Stimulated activated CD8-positive, alpha-beta memory T cell treated with anti-CD3 and anti-CD28 coated beads, Interleukin-12 subunit alpha, Interleukin-12 subunit beta, amount 100 ng/mL, for 24 hours (primary cell): Measurements from ENCODE around the gene KCNS1.
"Not testable (repeated sequence)": the region's sequence is repeated elsewhere in the genome, so short reads cannot be mapped to it uniquely, and the experiment has no call there.

Experiments
- DNase-seq: peaks from one replicate; pipeline ENCODE4 v3.0.0-alpha.2; 2020; ENCODE audit errors: extremely low read depth

The KCNS1 gene

DNA sequence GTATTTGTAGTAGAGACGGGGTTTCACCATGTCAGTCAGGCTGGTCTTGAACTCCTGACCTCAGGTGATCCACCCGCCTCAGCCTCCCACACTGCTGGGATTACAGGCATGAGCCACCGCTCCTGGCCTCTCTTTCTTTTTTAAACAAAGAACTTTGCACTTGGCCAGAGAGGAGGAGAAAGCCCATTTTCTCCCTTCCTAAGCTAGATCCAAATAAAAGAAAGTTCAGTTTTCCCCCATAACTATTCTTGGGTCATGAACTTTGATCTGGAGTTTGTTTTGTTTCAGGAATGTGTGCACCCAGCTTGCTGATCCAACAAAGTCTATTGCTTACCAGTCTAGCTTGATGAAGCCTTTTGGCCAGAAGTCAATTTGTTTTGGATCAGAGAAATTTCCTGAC lies 23.4 kb downstream of the KCNS1 start:
- DNase-seq, result no peak

DNA sequence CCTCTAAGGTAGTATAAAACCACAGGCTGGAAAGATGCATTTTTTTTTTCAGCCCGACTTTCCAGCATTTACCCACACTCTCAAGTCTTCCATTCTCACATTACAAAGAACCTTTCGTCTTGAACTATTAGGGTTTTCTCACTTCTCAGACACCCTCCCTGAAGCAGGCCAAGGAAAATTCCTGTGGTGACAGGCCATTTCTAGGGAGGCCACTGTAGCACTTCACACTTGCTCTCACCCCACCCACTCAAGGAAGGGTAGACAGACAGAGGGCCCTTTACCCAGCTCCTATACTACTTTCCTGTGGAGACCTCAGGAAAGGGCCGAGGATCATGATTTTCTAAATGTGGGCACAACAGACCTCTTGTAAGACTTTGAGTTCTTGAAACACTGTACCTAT lies 27.7 kb downstream of the KCNS1 start:
- DNase-seq, result no peak

DNA sequence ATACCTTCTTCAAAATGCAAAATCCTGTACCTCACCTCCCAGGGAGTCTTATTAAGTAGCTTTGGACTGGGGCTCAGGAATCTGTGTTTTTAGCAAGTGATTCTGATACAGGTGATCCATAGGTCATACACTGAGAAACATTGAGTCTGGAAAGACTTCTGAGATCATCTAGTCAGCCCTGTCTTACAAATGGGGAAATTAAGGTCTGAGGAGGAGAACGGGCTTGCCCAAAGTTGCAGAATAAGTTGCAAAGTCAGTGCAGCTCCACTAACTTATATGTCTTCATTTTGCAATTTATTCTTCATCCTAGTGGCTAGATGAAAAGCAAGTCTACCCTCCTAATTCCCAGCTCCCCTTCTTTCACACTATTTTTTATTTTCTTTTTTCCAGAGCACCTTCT lies 28.9 kb downstream of the KCNS1 start:
- DNase-seq, result no peak

DNA sequence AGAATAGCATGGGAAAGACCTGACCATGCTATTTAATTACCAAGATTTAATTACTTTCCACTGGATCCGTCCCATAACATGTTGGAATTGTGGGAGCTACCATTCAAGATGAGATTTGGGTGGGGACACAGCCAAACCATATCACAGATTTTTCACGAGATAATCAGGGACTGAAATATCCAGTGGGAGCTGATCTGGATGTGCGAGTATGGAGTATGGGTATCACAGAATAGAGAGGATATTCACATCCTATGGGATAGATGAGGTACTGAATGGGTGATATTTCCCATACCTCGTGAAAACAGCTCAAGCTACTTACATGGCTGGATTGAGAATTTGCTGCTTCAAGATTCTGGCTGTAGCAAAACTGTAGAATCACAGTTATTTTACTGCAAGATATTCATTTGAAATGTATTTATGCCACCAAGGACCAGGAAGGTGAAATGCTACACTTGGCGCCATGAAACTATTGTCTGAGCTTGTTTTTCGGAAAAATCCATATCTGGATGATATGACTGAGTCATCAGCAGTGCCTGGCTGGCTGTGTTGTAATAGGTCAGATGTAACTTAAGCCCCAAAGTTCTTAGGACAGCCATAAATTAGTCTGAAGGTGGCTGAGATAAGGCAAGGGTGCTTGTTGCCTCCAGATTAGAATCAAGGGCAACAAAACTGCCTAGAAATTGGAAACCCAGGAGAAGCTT lies 29.8 kb downstream of the KCNS1 start:
- no peak for DNase-seq

DNA sequence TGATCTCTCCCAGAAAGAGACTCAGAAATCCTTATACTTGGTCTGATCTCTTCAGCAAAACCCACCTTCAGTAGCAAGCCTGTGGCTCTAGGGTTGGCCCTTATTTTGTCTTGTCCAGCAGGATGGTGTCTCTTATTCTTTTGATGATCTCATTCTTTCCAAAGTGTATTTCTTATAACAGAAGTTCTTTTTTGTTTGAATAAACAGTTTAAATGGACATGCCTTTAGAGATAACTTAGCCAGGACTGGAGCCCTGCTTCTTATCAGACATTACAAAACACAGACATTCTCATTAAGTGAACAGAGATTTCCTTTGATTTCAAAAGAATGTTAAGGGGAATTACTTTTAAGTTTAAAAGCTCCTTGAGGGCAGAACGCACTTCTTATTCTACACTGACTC lies 31.7 kb downstream of the KCNS1 start:
- DNase-seq, result no peak

DNA sequence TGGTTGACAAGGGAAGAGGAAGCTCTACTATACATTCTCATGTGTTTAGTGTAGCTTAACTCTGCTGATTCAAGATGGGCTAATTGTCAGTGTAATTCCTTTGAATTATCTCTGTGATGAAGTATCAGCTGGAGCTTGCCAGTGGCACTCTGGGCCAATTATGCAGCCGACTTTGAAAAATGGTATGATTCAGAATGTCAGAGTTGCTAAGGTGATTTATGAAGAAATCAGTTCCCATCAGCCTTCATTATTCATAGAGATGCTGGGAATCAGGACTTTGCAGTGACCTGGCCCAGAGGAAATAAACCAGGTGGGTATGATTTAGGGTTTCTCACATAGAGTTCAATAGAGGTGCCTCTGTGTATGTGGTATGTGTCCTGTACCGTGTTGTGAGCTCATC lies 33.4 kb downstream of the KCNS1 start:
- no peak for DNase-seq

DNA sequence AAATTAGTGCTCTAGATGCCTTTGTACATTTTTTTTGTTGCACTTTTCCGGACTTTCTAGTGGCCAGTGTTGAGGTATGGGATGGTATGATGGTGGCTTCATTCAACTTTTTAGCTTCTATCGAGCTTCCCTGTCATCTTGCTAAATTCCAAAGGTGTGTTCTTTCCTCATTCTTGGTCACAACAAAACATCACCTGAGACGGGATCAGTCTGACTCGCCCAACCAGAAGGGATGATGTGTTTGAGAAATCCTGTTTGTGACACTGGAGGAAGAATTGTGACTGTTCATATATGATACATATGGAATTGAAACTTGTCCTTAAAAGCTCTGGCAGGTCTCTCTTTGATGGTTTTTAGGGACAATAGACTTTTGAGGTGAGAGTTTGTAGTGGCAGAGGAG lies 33.8 kb downstream of the KCNS1 start:
- no peak for DNase-seq

DNA sequence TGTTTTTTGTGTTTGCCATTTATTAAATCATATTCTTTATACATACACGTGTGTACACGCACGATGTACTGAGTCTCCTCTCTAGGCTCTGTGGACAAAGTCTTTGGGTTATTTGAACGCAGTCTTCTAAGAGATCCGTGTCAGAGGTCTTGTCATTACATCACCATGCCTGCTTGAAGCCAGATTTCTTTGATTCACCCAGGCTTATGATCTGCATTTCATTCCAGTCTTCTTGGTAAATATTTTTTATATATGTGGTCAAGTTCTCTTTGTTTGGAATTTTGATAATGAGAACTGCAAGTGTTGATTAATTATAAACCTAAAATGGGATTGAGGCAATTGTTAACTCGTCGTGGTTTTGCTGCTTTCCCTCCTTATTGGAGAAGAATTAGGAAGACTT lies 34.6 kb downstream of the KCNS1 start:
- no peak for DNase-seq

DNA sequence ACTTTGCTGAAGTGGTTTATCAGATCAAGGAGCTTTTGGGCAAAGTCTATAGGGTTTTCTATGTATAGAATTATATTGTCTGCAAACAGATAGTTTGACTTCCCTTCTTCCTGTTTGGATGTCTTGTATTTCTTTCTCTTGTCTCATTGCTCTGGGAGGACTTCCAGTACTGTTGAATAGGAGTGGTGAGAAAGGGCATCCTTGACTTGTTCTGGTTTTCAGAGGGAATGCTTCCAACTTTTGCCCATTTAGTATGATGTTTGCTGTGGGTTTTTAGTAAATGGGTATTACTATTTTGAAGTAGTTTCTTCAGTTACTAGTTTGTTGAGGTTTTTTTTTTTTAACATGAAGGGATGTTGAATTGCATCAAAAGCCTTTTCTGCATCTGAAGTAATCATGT lies 36.1 kb downstream of the KCNS1 start:
- DNase-seq, result no peak

DNA sequence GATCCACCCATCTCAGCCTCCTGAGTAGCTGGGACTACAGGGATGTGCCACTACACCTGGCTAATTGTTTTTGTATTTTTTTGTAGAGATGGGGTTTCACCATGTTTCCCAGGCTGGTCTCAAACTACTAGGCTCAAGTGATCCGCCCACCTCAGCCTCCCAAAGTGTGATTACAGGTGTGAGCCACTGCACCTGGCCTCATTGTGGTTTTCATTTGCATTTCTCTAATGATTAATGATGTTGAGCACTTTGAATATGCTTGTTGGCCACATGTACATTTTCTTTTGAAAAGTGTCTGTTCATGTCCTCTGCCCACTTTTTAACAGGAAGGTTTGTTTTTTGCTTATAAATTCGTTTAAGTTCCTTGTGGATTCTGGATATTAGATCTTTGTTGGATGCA lies 37.8 kb downstream of the KCNS1 start:
- DNase-seq, result not testable (repeated sequence)

DNA sequence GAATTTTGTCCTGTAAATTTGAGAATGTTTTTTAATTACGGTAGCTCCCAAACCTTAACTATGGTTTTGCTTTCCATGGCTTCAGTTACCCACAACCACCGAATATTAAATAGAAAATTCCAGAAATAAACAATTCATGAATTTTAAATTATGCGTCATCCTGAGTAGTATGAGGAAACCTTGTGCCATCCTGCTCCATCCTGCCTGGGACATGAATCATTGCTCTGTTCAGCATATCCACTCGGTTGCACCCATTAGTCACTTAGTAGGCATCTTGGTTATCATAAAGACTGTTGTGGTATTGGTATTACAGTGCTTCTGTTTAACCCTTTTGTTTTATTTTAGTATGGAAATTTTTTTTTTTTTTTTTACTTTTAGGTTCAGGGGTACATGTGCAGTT lies 39.7 kb downstream of the KCNS1 start:
- DNase-seq, result no peak

DNA sequence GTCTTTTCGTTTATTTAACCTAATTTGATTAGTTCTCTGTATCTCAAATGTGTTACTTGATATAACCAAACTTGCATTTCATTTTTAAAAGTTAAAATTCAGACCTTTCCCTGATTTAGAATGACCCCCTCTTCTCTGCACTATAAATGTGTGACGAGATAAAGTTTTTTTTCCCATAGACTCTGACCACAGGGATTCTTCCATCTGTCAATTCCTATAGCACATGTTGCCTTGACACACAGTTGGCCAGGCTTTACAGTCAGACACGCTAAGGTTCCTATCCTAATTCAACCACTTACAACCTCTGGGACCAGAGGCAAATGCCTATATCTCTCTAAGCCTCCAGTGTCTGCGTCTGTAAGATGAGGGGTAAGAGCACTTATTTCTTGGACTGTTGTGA lies 40.6 kb downstream of the KCNS1 start:
- DNase-seq, result no peak

DNA sequence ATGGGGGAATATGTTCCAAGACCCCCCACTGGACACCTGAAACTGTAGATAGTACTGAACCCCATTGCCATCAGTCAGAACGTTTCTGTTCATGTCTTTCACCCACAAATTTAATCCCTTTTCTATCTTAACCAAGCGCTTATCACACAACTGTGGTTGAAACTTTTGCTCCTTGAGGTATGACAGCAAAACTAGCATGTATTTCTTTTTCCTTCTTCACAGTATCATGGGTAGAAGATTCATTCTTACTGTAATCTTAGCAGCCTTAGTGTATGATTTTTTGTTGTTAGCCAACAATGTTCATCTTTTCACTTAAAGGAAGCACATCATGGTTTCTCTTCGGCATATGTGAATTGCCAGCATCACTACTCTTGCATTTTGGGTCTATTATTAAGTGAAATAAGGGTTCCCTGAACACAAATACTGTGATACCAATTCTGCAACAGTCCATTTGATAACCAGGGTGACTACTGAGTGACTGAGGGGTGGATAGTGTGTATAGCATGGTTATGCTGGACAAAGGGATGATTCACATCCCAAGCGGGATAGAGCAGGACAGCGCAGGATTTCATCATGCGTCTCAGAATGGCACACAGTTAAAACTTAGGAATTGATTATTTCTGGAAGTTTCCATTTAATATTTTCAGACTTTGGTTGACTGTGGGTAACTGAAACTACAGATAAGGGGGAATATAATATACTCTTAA lies 41.8 kb downstream of the KCNS1 start:
- no peak for DNase-seq

DNA sequence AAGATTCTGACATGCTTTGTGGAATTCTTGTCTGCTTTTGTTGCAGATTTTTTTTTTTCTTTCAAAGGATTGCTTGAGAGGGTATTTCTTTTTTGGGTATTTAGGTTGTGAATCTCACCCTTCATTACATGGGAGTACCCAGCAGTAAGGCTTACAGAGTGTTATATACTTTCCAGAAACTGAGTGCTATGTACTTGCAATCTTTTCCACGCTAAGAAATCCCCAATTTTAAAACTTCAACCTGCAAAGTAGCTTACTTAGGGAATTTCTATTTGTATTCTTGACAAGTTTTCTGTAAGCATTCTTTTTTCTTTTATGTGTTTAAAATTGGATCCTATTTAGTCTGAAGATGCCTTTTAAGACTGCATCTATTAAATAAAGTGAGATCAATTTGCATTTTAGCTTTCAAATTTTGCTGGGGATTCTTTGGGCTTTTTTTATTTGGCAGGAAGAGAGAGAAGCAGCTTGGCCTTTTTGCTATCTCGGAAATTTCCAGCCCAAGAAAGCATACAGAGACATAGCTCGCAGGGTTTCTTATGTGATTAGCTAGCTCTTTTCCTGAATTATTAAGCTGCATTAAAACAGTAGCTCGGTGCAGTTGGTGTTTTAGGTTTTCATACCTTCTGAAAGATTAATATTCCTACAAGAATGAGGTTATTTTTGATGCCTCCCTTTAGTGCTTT lies 42.6 kb downstream of the KCNS1 start:
- DNase-seq, result no peak

DNA sequence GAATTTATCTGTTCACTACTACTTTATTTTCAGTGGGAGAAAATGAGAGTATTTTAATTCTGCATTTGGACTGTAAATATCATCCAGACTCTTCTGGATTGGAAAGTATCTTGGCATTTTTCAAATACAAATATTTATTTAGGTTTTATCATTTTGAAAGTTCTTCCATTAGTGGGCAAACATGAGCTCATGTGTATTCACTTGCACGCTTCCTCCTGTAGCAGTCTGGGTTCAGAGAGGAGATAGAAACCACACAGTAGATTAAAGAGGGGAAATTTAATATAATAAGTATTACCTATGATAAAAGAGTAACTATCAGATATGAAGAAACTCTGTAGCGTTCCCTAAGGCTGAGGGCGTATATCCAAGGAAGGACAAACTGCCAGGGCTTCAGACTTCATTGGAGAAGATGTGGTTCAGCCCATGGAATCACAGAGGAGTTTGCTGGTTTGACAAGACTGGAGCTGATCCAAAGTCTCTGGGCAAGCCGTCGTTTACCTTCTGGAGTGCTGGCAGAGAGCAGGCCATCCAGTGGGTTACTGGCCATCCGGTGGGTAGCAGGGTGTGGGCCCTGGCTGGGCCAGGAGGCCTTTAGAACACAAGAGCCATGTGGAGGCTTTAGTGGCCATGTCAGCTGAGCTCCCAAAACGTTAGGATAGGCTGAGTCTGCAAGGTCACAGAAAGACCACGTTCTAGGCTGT lies 44.3 kb downstream of the KCNS1 start:
- DNase-seq, result no peak

DNA sequence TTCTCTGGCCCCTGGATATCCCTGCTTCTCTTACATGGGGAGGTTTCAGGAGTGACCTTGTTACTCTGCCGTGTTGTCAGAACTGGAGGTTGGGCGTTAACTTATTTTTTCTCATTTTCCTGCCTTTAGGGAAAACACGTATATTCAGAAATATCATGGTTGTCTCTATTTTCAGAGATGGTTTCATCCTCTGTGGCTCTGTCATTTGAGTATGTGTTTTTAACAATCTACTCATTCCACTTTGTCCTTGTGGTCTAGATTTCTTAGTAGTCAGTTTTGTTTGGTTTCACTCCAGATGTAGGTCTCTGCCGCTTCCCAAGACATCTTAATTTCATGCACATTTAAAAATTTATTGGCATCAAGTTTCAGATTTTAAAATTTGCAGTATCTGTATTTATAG lies 45.9 kb downstream of the KCNS1 start:
- DNase-seq, result no peak

DNA sequence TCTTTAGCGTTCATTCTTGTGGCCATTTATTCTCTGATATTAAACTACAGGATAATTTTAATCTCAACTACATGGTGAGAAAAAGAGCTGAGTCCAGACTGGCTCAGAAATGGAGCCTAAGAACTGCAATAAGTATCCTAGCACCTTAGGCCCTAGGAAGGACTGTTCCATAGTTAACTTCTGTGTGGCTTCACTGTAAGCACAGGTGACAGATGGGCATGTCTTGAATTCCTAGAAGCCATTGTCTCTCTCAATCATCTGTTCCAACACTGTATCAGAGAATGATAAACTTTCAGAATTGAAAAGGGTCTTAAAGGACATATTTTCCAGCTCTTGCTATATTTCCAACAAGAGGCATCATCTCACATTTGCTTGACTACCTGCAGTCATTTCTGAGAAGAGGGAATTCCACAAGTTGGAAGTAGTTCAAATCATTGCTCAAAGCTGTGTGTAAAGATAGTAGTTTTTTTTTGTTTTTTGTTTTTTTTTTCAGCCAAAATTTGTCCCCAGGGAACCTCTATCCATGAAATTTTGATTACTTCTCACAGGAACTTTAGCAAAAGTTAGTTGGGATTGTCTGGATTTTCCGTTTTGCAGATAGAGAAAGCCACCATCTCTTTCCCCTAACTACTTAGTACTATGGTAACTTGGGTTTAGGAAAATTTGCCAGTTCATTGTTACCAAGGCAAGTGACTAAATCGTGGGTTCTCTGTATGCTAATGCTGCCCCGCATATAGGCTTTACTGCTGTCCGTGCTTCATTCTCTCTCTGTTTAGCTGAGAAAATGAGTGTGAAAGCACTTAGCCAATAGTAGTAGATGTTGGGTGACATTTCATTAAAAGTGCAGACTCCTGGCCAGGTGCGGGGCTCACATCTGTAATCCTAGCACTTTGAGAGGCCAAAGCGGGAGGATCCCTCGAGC lies 47.2 kb downstream of the KCNS1 start:
- DNase-seq, result no peak

DNA sequence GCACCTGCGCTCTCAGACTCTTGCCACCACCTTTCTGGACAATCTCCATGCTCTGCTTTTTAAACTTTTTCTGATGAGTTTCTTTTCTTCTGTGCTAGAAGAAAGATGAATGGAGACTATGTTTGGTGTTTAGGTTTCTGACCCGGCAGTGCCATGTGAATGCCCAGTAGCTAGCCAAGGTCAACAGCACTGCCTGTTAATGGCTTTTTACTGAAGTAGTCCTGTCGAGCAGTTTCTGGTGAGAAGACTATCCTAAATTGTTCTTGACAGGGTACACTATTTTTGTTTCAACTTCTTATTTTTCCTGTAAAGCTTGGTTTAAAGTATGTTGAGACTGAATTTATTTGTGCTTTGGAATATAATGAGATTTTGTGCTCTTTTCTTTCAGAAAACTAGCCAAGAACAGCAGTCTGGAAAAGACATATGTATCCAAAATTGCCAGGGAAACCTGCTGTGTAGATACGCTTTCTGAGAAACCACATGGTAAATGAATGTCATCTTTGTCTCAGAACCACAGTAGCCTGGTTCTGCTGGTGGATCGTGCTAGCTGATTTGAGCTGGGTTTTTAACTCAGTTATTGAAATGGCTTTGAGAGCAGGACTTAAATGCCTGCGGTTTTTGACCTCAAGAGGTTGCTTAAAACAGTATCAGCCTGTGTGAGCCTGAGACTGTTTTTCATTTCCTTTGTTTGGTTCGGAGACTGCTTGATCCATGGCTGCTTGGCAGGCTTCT lies 48.1 kb downstream of the KCNS1 start:
- no peak for DNase-seq

DNA sequence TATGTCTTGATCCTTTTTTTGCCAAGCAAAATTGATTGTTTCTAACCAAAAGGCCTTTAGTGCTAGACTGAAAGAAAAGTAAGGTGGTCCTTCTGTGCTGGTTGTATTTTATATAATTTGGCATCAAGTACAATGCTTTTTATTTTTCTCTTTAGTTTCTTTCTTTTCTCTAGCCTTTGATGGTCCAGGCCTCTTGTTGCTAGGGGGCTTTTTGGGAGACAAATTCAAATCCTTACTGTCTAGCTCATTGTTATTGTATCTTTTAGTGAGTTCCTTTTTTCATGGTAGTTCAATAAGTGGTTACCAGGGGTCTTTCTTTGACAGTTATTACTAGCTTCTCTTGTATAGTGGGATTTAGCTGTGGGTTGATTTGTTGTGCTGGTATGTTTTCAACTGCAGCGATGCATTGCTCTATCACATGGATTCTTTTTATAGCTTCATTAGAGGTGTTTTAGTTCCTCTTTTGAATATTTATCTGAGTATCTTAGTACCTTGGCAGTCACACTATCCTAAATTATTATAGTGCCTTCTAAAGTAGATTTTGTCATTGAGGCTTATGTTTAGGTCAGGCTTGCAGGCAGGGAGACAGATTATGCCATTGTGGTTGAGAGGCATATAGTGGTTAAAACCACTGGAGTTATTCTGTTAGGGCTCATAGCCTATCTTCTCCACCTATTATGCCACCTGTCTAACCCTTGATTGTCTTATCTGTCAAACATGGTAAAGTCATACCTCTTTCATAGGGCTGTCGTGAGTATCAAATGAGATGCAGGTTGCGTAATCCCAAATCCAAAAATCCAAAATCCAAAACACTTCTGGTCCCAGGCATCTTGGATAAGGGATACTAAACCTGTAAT lies 49.5 kb downstream of the KCNS1 start:
- no peak for DNase-seq
